ENCODE measurements around the gene PUDP.

The PUDP gene

DNA sequence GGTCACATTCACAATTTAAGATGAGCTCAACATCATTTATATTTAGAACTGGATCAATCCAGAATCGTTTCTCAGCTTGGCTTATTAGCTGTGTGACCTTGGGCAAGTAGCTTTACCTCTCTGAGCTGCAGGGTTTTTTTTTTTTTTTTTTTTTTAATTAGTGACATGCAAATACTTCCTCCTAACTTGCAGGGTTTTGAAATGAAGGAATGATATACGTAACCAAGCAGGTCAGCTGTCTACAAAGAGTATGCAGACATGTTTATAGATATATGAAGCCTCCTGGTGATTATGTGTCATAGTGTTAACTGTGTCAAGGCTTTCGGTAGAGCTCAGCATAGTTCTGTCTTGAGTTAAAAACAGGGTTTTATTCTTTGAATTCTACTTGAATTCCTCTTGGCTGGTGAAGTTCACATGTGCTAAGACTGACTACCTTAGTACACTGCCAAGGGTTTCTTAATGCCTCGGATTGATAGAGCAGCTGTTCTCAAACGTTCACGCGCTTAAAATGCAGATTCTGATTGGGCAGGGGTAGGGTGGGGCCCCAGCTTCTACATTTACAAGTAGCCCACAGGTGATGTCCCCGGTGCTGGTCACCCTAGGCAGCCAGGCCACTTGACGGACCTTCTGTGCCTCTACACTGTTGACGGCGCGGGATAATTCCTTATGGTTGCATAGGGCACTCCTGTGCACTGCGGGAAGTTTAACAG, 1.1 kb downstream of the PUDP start:
- H3K4me3 ChIP-seq (ENCODE audit: low read depth, low read length), result peak overlapping the region; percentile 97
- TF ChIP-seq, protein P1, sequence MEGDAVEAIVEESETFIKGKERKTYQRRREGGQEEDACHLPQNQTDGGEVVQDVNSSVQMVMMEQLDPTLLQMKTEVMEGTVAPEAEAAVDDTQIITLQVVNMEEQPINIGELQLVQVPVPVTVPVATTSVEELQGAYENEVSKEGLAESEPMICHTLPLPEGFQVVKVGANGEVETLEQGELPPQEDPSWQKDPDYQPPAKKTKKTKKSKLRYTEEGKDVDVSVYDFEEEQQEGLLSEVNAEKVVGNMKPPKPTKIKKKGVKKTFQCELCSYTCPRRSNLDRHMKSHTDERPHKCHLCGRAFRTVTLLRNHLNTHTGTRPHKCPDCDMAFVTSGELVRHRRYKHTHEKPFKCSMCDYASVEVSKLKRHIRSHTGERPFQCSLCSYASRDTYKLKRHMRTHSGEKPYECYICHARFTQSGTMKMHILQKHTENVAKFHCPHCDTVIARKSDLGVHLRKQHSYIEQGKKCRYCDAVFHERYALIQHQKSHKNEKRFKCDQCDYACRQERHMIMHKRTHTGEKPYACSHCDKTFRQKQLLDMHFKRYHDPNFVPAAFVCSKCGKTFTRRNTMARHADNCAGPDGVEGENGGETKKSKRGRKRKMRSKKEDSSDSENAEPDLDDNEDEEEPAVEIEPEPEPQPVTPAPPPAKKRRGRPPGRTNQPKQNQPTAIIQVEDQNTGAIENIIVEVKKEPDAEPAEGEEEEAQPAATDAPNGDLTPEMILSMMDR (IDR thresholded peaks at IDR 0.05; ENCODE audit: low read depth, low read length), result no peak

- TF ChIP-seq, protein P1 (IDR thresholded peaks at IDR 0.05; ENCODE audit: low read depth, low read length), result no peak
- no peak overlapping the region for H3K4me3 ChIP-seq (ENCODE audit: low read depth, low read length)
Observed at GRCh38 chrX:7146020-7146702, 1.8 kb downstream of the PUDP start.

GRCh38 chrX:7145454-7145853, 2.5 kb downstream of the PUDP start:
- H3K4me3 ChIP-seq (ENCODE audit: low read depth, low read length), result no peak overlapping the region
- TF ChIP-seq, protein P1 (IDR thresholded peaks at IDR 0.05; ENCODE audit: low read depth, low read length), result no peak

DNA sequence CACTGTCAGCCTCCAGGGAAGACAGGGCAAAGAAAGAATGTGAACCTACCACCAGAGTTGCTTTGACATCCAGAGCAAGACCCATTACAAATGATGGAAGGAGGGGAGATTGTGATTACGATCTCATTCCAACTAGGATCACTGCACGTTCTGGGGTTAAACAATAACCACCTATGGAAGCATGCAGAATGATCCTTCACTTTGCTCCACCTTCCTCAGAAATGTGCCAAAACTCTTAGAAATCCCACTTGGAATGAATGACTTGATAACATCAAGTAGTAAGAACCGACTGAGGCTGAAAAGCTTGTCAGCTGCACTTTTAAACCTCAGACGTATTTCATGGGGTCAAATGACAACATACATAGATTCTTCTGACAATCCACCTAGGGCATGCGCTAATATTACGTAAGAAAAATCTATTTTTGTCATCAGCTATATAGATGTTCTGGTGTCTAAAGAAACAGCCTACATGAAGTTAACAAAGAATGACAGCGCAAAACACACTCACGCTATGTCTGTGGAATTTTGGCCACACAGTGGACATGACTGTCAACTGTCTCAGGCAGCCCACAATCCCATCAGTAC, 3.9 kb downstream of the PUDP start:
- H3K4me3 ChIP-seq (ENCODE audit: low read depth, low read length), result no peak overlapping the region
- TF ChIP-seq, protein P1 (IDR thresholded peaks at IDR 0.05; ENCODE audit: low read depth, low read length), result no peak

DNA sequence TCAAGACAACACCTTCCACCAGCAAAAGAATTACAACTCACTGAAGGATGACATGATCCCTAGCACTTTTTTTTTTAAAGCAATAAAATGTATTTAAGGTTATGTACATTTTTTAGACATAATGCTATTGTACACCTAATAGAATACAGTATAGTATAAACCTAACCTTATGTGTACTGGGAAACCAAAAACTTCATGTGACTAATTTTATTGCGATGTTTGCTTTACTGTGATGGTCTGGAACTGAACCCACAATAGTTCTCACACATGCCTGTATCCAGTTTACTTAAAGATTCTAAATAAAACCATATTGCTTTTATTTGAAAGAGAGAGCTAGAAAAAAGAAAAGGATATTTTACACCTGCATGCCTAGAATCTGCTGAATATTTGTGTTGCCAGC, 4.9 kb downstream of the PUDP start:
- TF ChIP-seq, protein P1 (IDR thresholded peaks at IDR 0.05; ENCODE audit: low read depth, low read length), result no peak

DNA sequence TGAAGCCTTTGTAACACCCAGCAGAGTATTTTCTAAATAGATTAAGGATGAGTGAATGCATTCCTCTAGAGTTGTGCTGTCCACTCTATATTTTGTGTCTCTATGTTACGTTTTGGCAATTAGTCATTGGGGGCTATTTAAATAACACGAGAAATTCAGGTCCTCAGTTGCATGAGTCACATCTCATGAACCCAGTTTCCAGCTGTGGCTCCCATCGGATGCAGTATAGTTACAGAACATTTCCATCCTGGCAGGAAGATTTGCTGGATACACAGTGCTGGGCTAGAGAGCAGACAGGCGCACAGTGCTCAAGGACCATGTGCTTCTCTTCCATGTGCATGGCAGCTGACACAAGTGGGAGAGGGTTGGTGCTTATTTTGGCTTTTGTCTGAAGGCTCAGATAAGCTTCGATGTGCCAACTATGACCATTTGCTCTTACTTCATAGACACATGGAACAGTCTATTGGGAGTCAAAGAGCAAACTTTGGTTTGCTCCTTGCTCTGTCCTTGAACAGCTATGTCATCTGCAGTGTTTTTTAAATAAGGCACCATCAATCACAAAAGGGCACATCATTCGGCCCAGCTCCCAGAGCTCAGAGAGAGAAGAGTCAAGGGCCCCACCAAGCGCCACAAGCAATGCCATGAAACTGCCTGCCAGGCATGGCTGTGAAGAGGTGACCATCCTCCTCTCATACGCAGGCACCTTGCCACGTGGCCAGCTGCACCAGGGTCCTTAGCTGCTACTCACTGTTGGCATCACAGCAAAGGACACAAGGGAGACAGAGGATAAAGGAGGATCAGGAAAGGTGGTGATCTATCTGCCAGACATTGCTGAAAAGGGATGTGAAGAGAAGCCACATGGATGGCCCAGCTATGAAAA, 8.5 kb downstream of the PUDP start:
- TF ChIP-seq, protein P1 (IDR thresholded peaks at IDR 0.05; ENCODE audit: low read depth, low read length), result no peak
- no peak overlapping the region for H3K4me3 ChIP-seq (ENCODE audit: low read depth, low read length)

More for the DNA sequence above, 4.9 kb downstream of the PUDP start:
- no peak overlapping the region for H3K4me3 ChIP-seq (ENCODE audit: low read depth, low read length)

Measured in WI38 (cell line).